Measurements from ENCODE around the gene IGF1R. TPM values are rescaled to one million over a fixed set of nuclear protein-coding genes. Genes with fewer than 3 reads are reported as not detected.
A peak's percentile ranks its signal among the peaks of the same experiment; 100 is the strongest.

The IGF1R gene
- total and polyA plus RNA-seq, 8 donors: 8.1 to 50.3 (median 36.0) TPM

GRCh38 chr15:98647026-98647773 lies 1.1 kb upstream of the IGF1R start:
- peaks cover 6 to 12% (median 7%) of the 10 kb centered on the region in 3 donors for H3K4me1 ChIP-seq
- WGBS, 2 donors: 0 to 1% methylated on average over 26 to 77 of the region's 77 CpGs
- ATAC-seq (peak; percentile 50 to 64 (median 56)), FAIRE-seq (no peak), DNase-seq (peak; percentile 77 to 91 (median 88))
- peak overlapping the region; percentile 73 to 95 (median 92) for H3K27ac ChIP-seq
- intact Hi-C loops (cut with DNase I): no loop called here
- H3K27me3 ChIP-seq: no peaks in the 10 kb centered on the region
- TF ChIP-seq CTCF (IDR thresholded peaks at IDR 0.05): peak in 3 of 4 donors; percentile 35 to 73 (median 48)
- H3K9me3 ChIP-seq: no peaks in the 10 kb centered on the region
- peak overlapping the region; percentile 63 to 96 (median 70) for H3K4me3 ChIP-seq
- H3K36me3 ChIP-seq: no peaks in the 10 kb centered on the region

GRCh38 chr15:98648654-98649471 lies 524 bp downstream of the IGF1R start:
- DNase-seq: peak; percentile 55 to 85 (median 68)
- peak overlapping the region; percentile 77 to 95 (median 92) for H3K27ac ChIP-seq
- H3K4me1 ChIP-seq: peaks cover 7 to 12% (median 9%) of the 10 kb centered on the region in 3 donors
- intact Hi-C loops (cut with DNase I): no loop called here
- no peaks in the 10 kb centered on the region for H3K27me3 ChIP-seq
- no peak for FAIRE-seq
- WGBS, 2 donors: 0% methylated on average over 66 to 121 of the region's 121 CpGs
- TF ChIP-seq CTCF (IDR thresholded peaks at IDR 0.05): no peak
- H3K4me3 ChIP-seq: peak overlapping the region; percentile 63 to 96 (median 83)
- H3K9me3 ChIP-seq: no peaks in the 10 kb centered on the region
- ATAC-seq: peak in 2 of 4 donors; percentile 0 to 8
- H3K36me3 ChIP-seq: no peaks in the 10 kb centered on the region

GRCh38 chr15:98649472-98650416 lies 1.4 kb downstream of the IGF1R start:
- ATAC-seq: peak; percentile 5 to 24 (median 14)
- TF ChIP-seq CTCF (IDR thresholded peaks at IDR 0.05): no peak
- DNase-seq: peak; percentile 44 to 87 (median 61)
- WGBS, 2 donors: 0 to 1% methylated on average over 70 to 94 of the region's 94 CpGs
- Histone ChIP-seq H3K27ac (peak overlapping the region; percentile 54 to 95 (median 92)), H3K27me3 (no peaks in the 10 kb centered on the region), H3K4me3 (peak overlapping the region; percentile 63 to 96 (median 83)), H3K9me3 (no peaks in the 10 kb centered on the region), H3K4me1 (peaks cover 7 to 12% (median 10%) of the 10 kb centered on the region in 3 donors), H3K36me3 (no peaks in the 10 kb centered on the region)
- FAIRE-seq: no peak
- intact Hi-C loops (cut with DNase I): loop anchor here in 1 of 3 donors (10.0 kb wide), 1 partner anchor 125 kb away; no protein-coding TSS in a partner anchor

GRCh38 chr15:98650417-98651035 lies 2.2 kb downstream of the IGF1R start:
- no peaks in the 10 kb centered on the region for H3K27me3 ChIP-seq
- H3K9me3 ChIP-seq: no peaks in the 10 kb centered on the region
- peak; percentile 9 to 30 (median 20) for ATAC-seq
- H3K27ac ChIP-seq: peak overlapping the region; percentile 54 to 95 (median 92)
- intact Hi-C loops (cut with DNase I): loop anchor here in 1 of 3 donors (10.0 kb wide), 1 partner anchor 126 kb away; no protein-coding TSS in a partner anchor
- peak overlapping the region; percentile 63 to 96 (median 83) for H3K4me3 ChIP-seq
- no peaks in the 10 kb centered on the region for H3K36me3 ChIP-seq
- WGBS, 2 donors: 0% methylated on average over 51 of the region's 51 CpGs
- no peak for FAIRE-seq
- DNase-seq: peak in 4 of 6 donors; percentile 41 to 78 (median 59)
- peaks cover 7 to 16% (median 11%) of the 10 kb centered on the region in 3 donors for H3K4me1 ChIP-seq
- TF ChIP-seq CTCF (IDR thresholded peaks at IDR 0.05): no peak

Data from pancreas (tissue), 10 donors.